Neural cell (in vitro differentiated cells): ENCODE data around the gene NDUFC1.

Experiments
- EP300 ChIP-seq: fragments of 450-650 bp; conservative IDR thresholded peaks from 2 replicates; pipeline ENCODE4 v1.6.1; 2014; ENCODE audit warnings: antibody characterized with exemption, mild to moderate bottlenecking, moderate library complexity; ENCODE audit not compliant: poor library complexity, severe bottlenecking
- EZH2 ChIP-seq: fragments of 200-600, 300-800 bp; shearing (Covaris generic), sonication (generic); IDR thresholded peaks from 2 replicates; pipeline ENCODE4 v1.6.1; 2014; ENCODE audit warnings: antibody characterized with exemption, low read length, borderline replicate concordance, mild to moderate bottlenecking; ENCODE audit not compliant: insufficient read depth, poor library complexity, severe bottlenecking
- POLR2AphosphoS5 ChIP-seq: IDR thresholded peaks from 2 replicates; pipeline ENCODE4 v1.6.1; 2012
- RAD21 ChIP-seq: fragments of 450-650 bp; conservative IDR thresholded peaks from 2 replicates; pipeline ENCODE4 v1.6.1; 2014; ENCODE audit warnings: antibody characterized with exemption, mild to moderate bottlenecking, moderate library complexity
- SMC3 ChIP-seq: fragments of 450-650 bp; conservative IDR thresholded peaks from 2 replicates; pipeline ENCODE4 v1.6.1; 2014; ENCODE audit warnings: antibody characterized with exemption, mild to moderate bottlenecking, moderate library complexity; ENCODE audit not compliant: poor library complexity
- TAF1 ChIP-seq: IDR thresholded peaks from 2 replicates; pipeline ENCODE4 v1.6.1; 2012; ENCODE audit warnings: low read depth
- TF ChIP-seq, protein P1 (sequence below): fragments of 450-650 bp; IDR thresholded peaks from 2 replicates; pipeline ENCODE4 v1.5.1; 2014; ENCODE audit warnings: antibody characterized with exemption, mild to moderate bottlenecking, moderate library complexity; ENCODE audit not compliant: poor library complexity, severe bottlenecking
- TF ChIP-seq, protein P2 (sequence below): IDR thresholded peaks from 2 replicates; pipeline ENCODE4 v1.6.1; 2012; ENCODE audit warnings: borderline replicate concordance

DNA sequence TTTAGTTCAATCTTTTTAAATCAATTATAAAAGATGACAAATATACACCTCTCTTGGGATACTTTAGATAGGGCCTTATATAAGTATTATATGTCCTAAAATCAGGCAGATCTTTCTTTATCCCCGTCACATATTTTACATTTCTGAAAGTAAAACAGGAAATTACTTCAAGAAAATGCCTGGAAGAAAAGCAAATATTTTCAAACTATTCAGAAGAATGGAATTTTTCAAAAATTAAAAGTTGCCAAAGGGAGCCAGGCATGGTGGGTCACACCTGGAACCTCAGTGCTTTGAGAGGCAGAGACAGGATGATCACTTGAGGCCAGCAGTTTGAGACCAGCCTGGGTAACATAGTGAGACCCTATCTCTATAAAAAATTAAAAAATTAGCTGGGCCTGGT is 56.7 kb downstream of the NDUFC1 start:
- TF ChIP-seq TAF1 (no peak), POLR2AphosphoS5 (no peak), EP300 (no peak), EZH2 (no peak), RAD21 (no peak), SMC3 (no peak)
- TF ChIP-seq, protein P1, sequence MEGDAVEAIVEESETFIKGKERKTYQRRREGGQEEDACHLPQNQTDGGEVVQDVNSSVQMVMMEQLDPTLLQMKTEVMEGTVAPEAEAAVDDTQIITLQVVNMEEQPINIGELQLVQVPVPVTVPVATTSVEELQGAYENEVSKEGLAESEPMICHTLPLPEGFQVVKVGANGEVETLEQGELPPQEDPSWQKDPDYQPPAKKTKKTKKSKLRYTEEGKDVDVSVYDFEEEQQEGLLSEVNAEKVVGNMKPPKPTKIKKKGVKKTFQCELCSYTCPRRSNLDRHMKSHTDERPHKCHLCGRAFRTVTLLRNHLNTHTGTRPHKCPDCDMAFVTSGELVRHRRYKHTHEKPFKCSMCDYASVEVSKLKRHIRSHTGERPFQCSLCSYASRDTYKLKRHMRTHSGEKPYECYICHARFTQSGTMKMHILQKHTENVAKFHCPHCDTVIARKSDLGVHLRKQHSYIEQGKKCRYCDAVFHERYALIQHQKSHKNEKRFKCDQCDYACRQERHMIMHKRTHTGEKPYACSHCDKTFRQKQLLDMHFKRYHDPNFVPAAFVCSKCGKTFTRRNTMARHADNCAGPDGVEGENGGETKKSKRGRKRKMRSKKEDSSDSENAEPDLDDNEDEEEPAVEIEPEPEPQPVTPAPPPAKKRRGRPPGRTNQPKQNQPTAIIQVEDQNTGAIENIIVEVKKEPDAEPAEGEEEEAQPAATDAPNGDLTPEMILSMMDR: no peak
- TF ChIP-seq, protein P2, sequence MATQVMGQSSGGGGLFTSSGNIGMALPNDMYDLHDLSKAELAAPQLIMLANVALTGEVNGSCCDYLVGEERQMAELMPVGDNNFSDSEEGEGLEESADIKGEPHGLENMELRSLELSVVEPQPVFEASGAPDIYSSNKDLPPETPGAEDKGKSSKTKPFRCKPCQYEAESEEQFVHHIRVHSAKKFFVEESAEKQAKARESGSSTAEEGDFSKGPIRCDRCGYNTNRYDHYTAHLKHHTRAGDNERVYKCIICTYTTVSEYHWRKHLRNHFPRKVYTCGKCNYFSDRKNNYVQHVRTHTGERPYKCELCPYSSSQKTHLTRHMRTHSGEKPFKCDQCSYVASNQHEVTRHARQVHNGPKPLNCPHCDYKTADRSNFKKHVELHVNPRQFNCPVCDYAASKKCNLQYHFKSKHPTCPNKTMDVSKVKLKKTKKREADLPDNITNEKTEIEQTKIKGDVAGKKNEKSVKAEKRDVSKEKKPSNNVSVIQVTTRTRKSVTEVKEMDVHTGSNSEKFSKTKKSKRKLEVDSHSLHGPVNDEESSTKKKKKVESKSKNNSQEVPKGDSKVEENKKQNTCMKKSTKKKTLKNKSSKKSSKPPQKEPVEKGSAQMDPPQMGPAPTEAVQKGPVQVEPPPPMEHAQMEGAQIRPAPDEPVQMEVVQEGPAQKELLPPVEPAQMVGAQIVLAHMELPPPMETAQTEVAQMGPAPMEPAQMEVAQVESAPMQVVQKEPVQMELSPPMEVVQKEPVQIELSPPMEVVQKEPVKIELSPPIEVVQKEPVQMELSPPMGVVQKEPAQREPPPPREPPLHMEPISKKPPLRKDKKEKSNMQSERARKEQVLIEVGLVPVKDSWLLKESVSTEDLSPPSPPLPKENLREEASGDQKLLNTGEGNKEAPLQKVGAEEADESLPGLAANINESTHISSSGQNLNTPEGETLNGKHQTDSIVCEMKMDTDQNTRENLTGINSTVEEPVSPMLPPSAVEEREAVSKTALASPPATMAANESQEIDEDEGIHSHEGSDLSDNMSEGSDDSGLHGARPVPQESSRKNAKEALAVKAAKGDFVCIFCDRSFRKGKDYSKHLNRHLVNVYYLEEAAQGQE: no peak
